ENCODE data around the gene PFN1.

PFN1 gene

GRCh38 chr17:4896332-4897197, 51.8 kb downstream of the PFN1 start:
- no peak for DNase-seq (ENCODE audit: low spot score)

- DNase-seq (ENCODE audit: low spot score): no peak
Observed at GRCh38 chr17:4895657-4896331, 52.5 kb downstream of the PFN1 start.

Measured in CD4-positive, alpha-beta T cell treated with Interleukin-15 for 4 hours (primary cell).